Activated T-cell treated with anti-CD3 and anti-CD28 coated beads for 24 hours (primary cell): Measurements from ENCODE around the gene C11orf97.
"Not testable (repeated sequence)": the region's sequence is repeated elsewhere in the genome, so short reads cannot be mapped to it uniquely, and the experiment has no call there.

Experiments used
- DNase-seq: peaks from one replicate; pipeline ENCODE4 v3.0.0-alpha.2; 2020; ENCODE audit warnings: low read depth

C11orf97 gene

DNA sequence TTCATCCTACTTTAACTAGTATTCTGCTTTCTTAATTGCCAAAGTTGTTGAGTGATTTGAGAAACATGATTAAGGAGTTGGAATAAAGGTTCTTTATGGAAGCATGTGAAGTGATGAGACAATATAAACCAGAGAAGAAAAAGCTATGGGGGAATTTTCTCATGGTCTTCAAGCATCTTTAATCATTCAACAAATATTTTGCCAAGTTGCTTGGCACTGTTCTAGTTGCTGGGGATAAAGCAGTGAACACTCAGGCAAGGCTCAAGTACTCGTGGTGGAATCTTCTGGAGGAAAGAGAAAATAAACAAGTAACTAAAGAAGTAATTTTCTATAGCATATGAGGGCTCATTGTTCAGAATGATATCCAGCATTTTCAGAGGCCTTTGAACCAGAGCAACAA is 45.7 kb downstream of the C11orf97 start:
- DNase-seq: no peak

DNA sequence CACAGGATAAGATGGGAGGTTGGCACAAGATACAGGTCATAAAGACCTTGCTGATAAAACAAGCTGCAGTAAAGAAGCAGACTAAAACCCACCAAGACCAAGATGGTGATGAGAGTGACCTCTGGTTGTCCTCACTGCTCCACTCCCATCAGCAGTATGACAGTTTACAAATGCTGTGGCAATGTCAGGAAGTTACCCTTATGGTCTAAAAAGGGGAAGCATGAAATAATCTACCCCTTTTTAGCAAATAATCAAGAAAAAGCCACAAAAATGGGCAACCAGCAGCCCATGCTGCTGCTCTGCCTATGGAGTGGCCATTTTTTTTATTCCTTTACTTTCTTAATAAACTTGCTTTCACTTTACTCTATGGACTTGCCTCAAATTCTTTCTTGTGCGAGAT is 46.2 kb downstream of the C11orf97 start:
- no peak for DNase-seq

DNA sequence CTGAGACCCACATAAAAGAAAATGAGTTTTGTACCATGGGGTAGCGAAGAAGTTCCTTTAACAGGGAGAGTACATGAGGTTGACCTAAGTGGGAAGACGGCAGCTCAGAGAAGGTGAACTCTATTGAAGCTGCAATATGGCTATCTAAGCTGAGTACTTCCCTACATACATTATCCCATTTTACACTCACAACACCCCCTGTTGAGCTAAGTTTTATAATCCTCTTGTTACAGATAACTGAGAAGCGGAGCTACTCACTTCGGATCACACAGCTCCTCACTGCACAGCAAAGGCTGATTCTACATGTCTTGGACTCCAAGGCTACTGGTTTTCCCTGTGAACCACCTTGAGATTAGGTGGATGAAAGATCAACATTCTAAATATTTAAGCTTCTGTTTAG is 46.7 kb downstream of the C11orf97 start:
- DNase-seq: no peak

DNA sequence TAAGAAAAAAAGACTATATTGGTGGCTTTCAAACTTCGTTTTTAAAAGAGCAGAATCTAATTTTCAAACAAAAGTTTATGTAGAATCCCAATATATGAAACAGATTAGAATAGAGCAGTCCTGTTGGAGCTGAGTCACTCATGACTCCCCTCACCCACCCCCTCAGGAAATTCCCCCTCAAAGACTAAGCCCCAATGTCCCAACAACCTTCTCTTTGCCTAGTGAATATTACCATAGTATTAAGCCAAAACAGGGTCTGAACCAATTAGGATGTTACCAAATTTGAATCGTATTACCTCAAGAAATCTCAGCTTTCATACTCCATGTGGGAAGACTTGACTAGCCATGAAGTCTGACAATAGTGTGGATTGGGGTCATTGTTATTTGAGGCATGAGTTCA is 47.1 kb downstream of the C11orf97 start:
- DNase-seq: no peak

DNA sequence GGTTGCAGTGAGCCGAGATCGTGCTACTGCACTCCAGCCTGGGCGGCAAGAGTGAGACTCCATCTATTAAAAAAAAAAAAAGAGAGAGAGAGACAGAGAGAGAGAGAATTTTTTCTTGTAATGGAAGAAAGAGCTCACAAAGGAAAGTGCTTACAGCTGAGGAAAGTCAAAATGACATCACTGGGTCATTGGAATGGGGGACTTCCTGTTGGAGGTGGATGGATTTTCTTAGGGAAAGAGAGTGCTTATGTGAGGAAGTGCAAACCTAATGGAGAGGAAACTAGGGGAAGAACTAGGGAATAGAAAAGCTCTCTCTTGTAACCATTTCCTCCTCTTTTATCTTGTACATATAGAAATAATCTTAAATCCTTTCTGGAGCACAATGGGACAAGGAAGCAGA is 48.6 kb downstream of the C11orf97 start:
- DNase-seq: no peak

DNA sequence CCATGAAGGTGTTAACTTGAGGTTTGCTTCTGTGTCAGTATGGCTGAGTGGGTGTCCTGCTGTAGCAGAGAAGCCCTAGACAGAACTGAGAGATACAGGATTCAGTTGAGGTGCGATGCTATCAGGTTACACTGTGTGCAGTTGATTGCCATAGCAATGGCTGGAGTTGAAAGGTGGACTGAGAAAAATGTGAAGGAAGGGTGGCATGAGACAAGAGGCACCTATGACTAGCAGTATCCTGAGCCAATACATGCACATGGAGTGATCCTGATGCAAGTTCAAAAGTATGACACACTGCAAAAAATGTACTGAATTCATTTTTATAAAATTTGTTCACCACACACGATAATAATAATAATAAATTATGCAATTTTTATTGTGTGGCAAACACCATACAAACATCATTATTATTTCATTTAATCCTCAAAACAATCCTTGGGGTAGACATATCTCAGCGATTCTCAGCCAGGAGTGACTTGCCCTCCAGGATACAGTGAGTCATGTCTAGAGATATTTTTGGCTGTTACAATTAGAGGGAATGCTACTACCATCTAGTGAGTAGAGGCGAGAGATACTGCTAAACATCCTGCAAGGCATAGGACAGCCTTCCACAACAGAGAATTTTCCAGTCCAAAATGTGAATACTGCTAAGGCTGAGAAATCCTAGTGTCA is 51.1 kb downstream of the C11orf97 start:
- DNase-seq: no peak

DNA sequence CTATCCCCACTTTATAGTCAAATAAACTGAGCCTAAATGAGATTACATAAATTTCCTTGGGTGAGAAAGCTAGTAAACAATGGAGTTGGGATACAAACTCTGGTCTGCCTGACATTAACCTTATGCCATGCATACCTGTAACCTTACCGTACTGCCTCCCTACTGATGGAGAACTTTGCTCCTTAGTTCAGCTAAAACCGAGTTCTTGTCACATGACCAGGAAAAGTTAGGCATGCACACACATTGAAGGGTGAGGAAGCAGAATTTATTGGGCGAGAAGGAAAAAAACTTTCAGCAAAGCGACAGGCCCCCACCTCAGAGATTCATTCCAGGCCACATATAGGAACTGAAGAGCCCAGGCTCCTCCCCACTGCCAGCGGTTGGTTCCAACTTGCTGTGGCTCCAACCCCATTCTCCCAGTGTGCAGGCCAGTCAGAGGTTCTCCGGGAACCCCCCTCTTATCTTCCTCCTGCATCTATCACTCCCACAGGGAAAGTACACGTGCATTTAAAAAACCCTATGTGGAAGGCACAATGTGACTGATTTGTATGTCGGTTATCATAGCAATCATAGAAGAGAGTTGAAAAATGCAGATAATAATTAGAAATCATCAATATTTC is 51.7 kb downstream of the C11orf97 start:
- no peak for DNase-seq

DNA sequence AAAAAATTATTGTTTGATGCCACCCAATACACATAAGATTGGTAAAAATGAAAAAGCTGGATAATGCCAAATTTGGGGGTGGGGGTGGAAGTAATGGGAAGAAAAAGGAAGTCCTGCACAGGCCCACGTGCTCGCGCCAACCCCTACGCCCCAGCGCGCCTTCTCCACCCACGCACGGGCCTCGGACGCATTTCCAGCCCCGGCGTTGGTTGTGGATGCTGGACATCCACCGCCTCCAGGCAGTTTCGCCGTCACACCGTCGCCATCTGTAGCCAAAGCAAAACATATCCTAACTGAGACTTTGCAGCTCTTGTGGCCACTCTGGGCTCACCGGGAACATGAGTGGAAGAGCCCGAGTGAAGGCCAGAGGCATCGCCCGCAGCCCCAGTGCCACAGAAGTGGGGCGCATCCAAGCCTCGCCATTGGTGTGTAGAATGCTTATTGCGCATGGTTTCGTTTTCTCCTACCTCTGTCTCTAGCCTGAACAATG is 55.0 kb downstream of the C11orf97 start, which contains the start of gene PIWIL4:
PIWIL4 (plus strand) TSS at position 188 of the 490 bp plus-strand sequence; CDS start at position 339, 151 bp downstream.
- DNase-seq: no peak

DNA sequence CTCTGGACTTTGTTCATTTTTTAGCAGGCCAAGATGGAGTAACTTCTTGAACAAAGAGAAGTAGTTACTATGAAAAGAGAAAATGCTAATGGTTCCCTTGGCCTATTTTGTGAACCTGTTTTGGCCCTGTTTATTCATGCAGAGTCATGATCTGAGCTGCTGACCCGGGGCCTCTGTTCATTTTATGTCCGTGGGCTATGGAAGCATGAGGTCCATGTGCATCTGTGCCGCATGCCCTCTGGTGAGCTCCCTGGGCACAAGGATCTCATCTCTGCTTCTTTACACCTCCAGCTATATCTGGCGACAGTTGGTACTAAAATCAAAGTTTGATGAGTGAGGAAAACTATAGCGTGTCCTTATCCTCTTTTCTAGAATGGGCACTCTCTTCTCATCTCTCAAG is 55.9 kb downstream of the C11orf97 start:
- no peak for DNase-seq

DNA sequence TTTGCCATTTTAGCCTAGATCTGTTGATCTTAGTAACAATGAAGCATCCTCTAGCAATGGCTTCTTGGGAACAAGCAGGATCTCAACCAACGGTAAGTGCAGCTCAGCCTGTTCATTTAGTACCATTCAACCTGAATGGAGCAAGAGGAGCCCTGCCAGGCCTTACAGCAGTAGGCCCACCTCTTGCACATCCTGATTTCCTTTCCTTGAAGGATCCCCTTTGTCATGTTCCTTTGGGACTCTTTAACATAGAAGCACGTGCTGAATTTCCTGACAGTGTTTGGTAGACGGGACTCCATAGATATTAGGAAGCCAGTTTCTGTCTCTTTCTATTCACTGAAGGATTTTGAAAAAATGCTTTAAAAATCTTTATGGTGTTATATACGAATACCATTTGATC is 56.5 kb downstream of the C11orf97 start:
- no peak for DNase-seq

DNA sequence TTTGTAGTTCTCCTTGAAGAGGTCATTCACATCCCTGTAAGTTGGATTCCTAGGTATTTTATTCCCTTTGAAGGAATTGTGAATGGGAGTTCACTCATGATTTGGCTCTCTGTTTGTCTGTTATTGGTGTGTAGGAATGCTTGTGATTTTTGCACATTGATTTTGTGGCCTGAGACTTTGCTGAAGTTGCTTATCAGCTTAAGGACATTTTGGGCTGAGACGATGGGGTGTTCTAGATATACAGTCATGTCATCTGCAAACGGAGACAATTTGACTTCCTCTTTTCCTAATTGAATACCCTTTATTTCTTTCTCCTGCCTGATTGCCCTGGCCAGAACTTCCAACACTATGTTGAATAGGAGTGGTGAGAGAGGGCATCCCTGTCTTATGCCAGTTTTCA is 60.7 kb downstream of the C11orf97 start:
- DNase-seq: not testable (repeated sequence)

DNA sequence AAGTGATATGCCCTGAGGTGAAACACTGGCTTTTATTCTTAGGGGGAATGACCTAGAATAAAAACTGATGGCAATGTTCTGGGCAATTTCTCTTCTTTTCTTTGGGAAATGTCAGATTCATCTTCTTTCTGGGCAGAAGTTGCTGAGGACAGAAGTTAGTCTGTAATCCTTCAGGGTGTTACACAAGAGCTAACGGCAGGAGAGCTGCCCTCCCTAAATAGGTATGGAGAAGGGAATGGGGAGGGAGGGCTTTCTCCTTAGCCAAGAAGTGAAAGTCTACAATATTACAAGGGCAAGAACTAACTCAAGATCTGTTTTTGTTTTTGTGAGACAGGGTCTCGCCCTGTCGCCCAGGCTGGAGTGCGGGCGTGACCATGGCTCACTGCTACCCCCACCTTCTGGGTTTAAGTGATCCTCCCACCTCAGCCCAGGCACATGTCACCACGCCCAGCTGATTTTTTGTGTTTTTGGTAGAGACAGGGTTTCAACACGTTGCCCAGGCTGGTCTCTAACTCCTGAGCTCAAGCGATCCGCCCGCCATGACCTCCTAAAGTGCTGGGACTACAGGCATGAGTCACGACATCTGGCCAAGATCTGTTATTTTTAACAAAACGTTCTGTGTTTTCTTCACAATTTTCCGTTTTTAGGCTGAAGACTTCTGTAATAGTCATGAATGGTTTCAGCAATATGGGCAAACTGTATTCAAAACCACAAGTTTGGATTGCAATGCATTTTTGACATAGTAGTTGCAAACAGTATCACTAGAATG is 62.1 kb downstream of the C11orf97 start:
- no peak for DNase-seq

DNA sequence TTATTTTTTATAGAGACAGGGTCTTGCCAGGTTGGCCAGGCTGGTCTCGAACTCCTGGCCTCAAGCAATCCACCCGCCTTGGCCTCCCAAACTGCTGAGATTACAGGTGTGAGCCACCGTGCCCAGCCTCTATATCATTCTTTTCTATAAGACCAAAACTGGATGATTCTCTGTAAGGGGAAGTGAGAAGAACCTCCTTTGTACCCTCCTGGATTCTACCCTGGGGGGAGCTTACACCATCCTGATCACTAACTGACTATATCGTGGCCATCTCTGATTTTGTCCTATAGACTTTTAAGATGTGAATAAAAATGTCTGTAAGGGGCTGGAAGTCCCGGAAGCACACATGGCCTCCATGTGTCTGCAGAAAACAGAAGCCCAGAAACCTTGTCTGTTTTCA is 64.0 kb downstream of the C11orf97 start:
- DNase-seq: no peak

DNA sequence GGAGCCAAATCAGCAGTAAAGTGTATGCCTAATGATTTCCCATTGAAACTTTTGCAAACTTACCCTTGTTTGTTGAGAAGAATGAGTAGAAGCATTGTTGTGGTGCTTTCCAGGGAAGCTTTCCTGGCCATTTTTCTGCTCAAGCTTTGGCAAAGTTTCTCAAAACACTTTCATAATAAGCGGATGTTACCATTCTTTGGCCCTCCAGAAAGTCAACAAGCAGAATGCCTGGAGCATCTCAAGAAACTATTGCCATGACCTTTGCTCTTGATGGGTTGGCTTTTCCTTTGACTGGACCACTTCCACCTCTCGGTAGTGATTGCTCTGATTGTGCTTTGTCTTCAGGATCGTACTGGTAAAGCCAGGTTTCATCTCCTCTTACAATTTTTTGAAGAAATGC is 65.6 kb downstream of the C11orf97 start:
- no peak for DNase-seq
